Right lobe of liver (tissue), 6 donors: ENCODE measurements around the gene TP53I11. TPM values are rescaled to one million over a fixed set of nuclear protein-coding genes. Genes with fewer than 3 reads are reported as not detected.

Experiments
- ATAC-seq, 4 donors: fragments of 200-7000 bp; cut with Tn5 transposase; one replicate each; pipeline ENCODE4 v1.9.1; 2020; ENCODE audit warnings: mild to moderate bottlenecking in 4 of 4, moderate library complexity in 4 of 4
- DNase-seq, 3 donors: peaks; one replicate each; pipeline ENCODE4 v3.0.0-alpha.2; 2020
- H3K27ac ChIP-seq, 3 donors: fragments of 200-600 bp; one replicate each; pipeline ENCODE4 v1.8.0; 2022
- H3K27me3 ChIP-seq, 2 donors: fragments of 200-600 bp; one replicate each; pipeline ENCODE4 v1.8.0; 2022
- H3K36me3 ChIP-seq, 4 donors: fragments of 200-600 bp; sonication (generic) in 1 of 4; one replicate each; pipeline versions ENCODE4 v1.5.1 to v1.8.0; 2017 to 2022; ENCODE audit warnings: control low read depth in 1 of 4
- H3K4me1 ChIP-seq, 4 donors: fragments of 200-600 bp; sonication (generic) in 1 of 4; one replicate each; pipeline versions ENCODE4 v1.5.1 to v1.8.0; 2017 to 2022; ENCODE audit warnings: control low read depth in 1 of 4
- H3K4me3 ChIP-seq, 3 donors: fragments of 200-600 bp; one replicate each; pipeline ENCODE4 v1.8.0; 2022
- H3K9me3 ChIP-seq, 4 donors: fragments of 200-600 bp; sonication (generic) in 1 of 4; one replicate each; pipeline versions ENCODE4 v1.5.1 to v1.8.0; 2017 to 2022; ENCODE audit warnings: control low read depth in 1 of 4
- POLR2A ChIP-seq: fragments of 450-650 bp; IDR thresholded peaks from one replicate; pipeline ENCODE4 v1.6.1; 2017; ENCODE audit warnings: antibody characterized with exemption, mild to moderate bottlenecking
- WGBS: methylation state at CpG from one replicate; pipeline ENCODE4 v1.1.6; 2018; ENCODE audit warnings: low coverage, low lambda C conversion rate; ENCODE audit not compliant: insufficient coverage; ENCODE audit errors: missing lambda C conversion rate; 5-methylcytosine and 5-hydroxymethylcytosine counted together
- intact Hi-C, 2 donors: fragments of 100-400 bp; cut with DNase I; formaldehyde crosslinking; loops; one replicate each; pipeline versions ENCODE4 v1.11.2 to v1.14.1; 2022
- total RNA-seq, 6 experiments: library from RNA; depleted of rRNA in 2 of 6; stranded (reverse); fragments of >200 nt in 2 of 6; fragmentation: NEBNext Ultra II Directional in 3 of 6; extraction: Animal tissue kit (Norgen Biotek cat#: 25700) in 3 of 6; gene quantifications; one replicate each; pipeline versions ENCODE4 v1.1.0 to v1.2.4, GENCODE V29; 2016 to 2023
- TF ChIP-seq, protein P1 (sequence below), 4 donors: fragments of 200-600 bp in 3 of 4; fragments of 450-650 bp in 1 of 4; IDR thresholded peaks; one replicate each; pipeline versions ENCODE4 v1.5.1 to v1.8.0; 2016 to 2022; ENCODE audit warnings: antibody characterized with exemption in 4 of 4, mild to moderate bottlenecking in 2 of 4
- donor health status: DM: no; HTN: yes; CAD: no.
- donor health status: DM: no; HTN: no; CAD: no.
- donor health status: DM: no; HTN: no; CAD: no.
- donor health status: DM: no; HTN: yes; CAD: no.
- donor health status: DM: no; HTN: yes; CAD: no.

TP53I11 gene
- total RNA-seq, 6 experiments from 2014 or later: 5.7 to 22.1 (median 12.2) TPM

DNA sequence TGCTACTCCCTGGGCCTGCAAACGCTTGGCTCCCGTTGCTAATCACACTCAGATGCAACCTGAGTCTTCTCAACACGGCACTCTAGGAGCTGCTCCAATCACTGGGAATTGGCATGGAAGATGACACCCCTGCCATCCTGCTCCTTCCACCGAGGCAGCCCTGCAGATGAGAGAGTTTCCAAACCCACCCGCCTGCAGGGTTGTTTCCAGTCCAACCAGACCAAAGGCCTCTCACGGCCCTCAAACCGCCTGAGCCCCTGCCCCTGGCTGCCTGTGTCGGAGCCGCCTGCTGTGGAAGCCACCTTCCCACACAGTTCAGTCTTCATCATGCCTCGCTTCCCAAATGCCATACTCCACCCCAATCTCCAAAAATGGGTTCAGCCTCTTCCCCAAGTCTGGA is 36.8 kb upstream of the TP53I11 start:
- H3K4me1 ChIP-seq: no peaks in the 10 kb centered on the region
- H3K27ac ChIP-seq: no peak overlapping the region
- DNase-seq: no peak
- no peak overlapping the region for H3K4me3 ChIP-seq
- H3K27me3 ChIP-seq: no peaks in the 10 kb centered on the region
- TF ChIP-seq, protein P1, sequence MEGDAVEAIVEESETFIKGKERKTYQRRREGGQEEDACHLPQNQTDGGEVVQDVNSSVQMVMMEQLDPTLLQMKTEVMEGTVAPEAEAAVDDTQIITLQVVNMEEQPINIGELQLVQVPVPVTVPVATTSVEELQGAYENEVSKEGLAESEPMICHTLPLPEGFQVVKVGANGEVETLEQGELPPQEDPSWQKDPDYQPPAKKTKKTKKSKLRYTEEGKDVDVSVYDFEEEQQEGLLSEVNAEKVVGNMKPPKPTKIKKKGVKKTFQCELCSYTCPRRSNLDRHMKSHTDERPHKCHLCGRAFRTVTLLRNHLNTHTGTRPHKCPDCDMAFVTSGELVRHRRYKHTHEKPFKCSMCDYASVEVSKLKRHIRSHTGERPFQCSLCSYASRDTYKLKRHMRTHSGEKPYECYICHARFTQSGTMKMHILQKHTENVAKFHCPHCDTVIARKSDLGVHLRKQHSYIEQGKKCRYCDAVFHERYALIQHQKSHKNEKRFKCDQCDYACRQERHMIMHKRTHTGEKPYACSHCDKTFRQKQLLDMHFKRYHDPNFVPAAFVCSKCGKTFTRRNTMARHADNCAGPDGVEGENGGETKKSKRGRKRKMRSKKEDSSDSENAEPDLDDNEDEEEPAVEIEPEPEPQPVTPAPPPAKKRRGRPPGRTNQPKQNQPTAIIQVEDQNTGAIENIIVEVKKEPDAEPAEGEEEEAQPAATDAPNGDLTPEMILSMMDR (IDR thresholded peaks at IDR 0.05): no peak
- TF ChIP-seq POLR2A: no peak
- intact Hi-C loops: no loop called here
- H3K36me3 ChIP-seq: no peaks in the 10 kb centered on the region
- no peaks in the 10 kb centered on the region for H3K9me3 ChIP-seq
- ATAC-seq: no peak
- WGBS: 74% methylated on average over 5 of the region's 10 CpGs

- no peaks in the 10 kb centered on the region for H3K36me3 ChIP-seq
- ATAC-seq (no peak), DNase-seq (no peak)
- no peaks in the 10 kb centered on the region for H3K4me1 ChIP-seq
- intact Hi-C loops: no loop called here
- H3K27me3 ChIP-seq: no peaks in the 10 kb centered on the region
- TF ChIP-seq, protein P1 (IDR thresholded peaks at IDR 0.05): no peak
- no peak for TF ChIP-seq POLR2A
- no peaks in the 10 kb centered on the region for H3K9me3 ChIP-seq
- no peak overlapping the region for H3K4me3 ChIP-seq
- 78% methylated on average over 1 of the region's 3 CpGs for WGBS
- H3K27ac ChIP-seq: no peak overlapping the region
Measured at GRCh38 chr11:44986315-44986714, 35.6 kb upstream of the TP53I11 start.

- Histone ChIP-seq H3K27me3 (no peaks in the 10 kb centered on the region), H3K4me3 (no peak overlapping the region), H3K4me1 (peaks cover 0 to 5% (median 0%) of the 10 kb centered on the region in 4 donors), H3K27ac (no peak overlapping the region), H3K9me3 (no peaks in the 10 kb centered on the region), H3K36me3 (no peaks in the 10 kb centered on the region)
- 93% methylated on average over 4 of the region's 6 CpGs for WGBS
- TF ChIP-seq, protein P1 (IDR thresholded peaks at IDR 0.05): no peak
- no peak for TF ChIP-seq POLR2A
- intact Hi-C loops: no loop called here
- ATAC-seq (no peak), DNase-seq (no peak)
Measured at GRCh38 chr11:44985721-44986120, 35.0 kb upstream of the TP53I11 start.

- DNase-seq: peak in 1 of 3 donors; percentile 27
- Histone ChIP-seq H3K27me3 (no peaks in the 10 kb centered on the region), H3K4me1 (peaks cover 0 to 24% (median 10%) of the 10 kb centered on the region in 4 donors), H3K9me3 (no peaks in the 10 kb centered on the region), H3K36me3 (no peaks in the 10 kb centered on the region), H3K4me3 (no peak overlapping the region), H3K27ac (no peak overlapping the region)
- intact Hi-C loops: no loop called here
- 87% methylated on average over 6 of the region's 7 CpGs for WGBS
- no peak for TF ChIP-seq POLR2A
- TF ChIP-seq, protein P1 (IDR thresholded peaks at IDR 0.05): no peak
- no peak for ATAC-seq
Measured at GRCh38 chr11:44983786-44984185, 33.1 kb upstream of the TP53I11 start.

- intact Hi-C loops: no loop called here
- Histone ChIP-seq H3K4me3 (no peak overlapping the region), H3K4me1 (peaks cover 0 to 28% (median 12%) of the 10 kb centered on the region in 4 donors), H3K36me3 (no peaks in the 10 kb centered on the region), H3K27ac (no peak overlapping the region), H3K9me3 (no peaks in the 10 kb centered on the region), H3K27me3 (no peaks in the 10 kb centered on the region)
- WGBS: 93% methylated on average over 4 of the region's 8 CpGs
- DNase-seq (peak in 1 of 3 donors; percentile 35), ATAC-seq (no peak)
- no peak for TF ChIP-seq POLR2A
- TF ChIP-seq, protein P1 (IDR thresholded peaks at IDR 0.05): no peak
Measured at GRCh38 chr11:44982496-44983062, 31.9 kb upstream of the TP53I11 start.
